ENCODE measurements around the gene ILF3.

DNA sequence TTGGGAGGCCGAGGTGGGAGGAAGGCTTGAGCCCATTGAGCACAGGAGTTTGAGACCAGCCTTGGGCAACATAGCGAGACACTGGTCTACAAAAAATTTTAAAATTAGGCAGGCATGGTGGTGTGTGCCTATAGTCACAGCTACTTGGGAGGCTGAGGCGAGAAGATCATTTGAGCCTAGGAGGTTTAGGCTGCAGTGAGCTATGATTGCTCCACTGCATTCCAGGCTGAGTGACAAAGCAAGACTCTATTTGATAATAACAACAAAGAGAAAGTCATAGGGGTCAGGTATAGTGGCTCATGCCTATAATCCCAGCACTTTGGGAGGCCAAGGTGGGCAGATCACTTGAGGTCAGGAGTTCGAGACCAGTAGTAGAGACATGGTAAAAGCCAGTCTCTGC is 33.4 kb upstream of the ILF3 start:
- TF ChIP-seq, protein P1, sequence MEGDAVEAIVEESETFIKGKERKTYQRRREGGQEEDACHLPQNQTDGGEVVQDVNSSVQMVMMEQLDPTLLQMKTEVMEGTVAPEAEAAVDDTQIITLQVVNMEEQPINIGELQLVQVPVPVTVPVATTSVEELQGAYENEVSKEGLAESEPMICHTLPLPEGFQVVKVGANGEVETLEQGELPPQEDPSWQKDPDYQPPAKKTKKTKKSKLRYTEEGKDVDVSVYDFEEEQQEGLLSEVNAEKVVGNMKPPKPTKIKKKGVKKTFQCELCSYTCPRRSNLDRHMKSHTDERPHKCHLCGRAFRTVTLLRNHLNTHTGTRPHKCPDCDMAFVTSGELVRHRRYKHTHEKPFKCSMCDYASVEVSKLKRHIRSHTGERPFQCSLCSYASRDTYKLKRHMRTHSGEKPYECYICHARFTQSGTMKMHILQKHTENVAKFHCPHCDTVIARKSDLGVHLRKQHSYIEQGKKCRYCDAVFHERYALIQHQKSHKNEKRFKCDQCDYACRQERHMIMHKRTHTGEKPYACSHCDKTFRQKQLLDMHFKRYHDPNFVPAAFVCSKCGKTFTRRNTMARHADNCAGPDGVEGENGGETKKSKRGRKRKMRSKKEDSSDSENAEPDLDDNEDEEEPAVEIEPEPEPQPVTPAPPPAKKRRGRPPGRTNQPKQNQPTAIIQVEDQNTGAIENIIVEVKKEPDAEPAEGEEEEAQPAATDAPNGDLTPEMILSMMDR (optimal IDR thresholded peaks at IDR 0.05 in 1 of 3, IDR thresholded peaks at IDR 0.05 in 1 of 3, conservative IDR thresholded peaks at IDR 0.05 in 1 of 3; ENCODE audit: extremely low read depth in 1 of 3, insufficient read depth in 2 of 3, low read length in 3 of 3) = no peak
- TF ChIP-seq EZH2 (IDR thresholded peaks at IDR 0.05; ENCODE audit: low read length) = no peak
